Colon (tissue), 2 donors: ENCODE results near the gene EML5.

Experiments
- FAIRE-seq: peaks from 2 replicates; lab custom pipeline; 2012; peaks lifted over from hg19 to GRCh38; lab: Jason Lieb, UNC
- donor health status: control.
- donor health status: control.

EML5 gene

GRCh38 chr14:88802596-88802995 lies 9.8 kb upstream of the EML5 start:
- FAIRE-seq: no peak

- no peak for FAIRE-seq
These were observed 6.8 kb upstream of the EML5 start for GRCh38 chr14:88799522-88799921.

- FAIRE-seq: no peak
These were observed 5.4 kb upstream of the EML5 start for GRCh38 chr14:88798156-88798555.

GRCh38 chr14:88793259-88793625 lies 489 bp upstream of the EML5 start:
- no peak for FAIRE-seq

- FAIRE-seq: no peak
These were observed 902 bp downstream of the EML5 start for GRCh38 chr14:88791629-88792472.

GRCh38 chr14:88791252-88791621 lies 1.5 kb downstream of the EML5 start:
- FAIRE-seq: no peak

- FAIRE-seq: no peak
These were observed 2.1 kb downstream of the EML5 start for GRCh38 chr14:88790501-88791251.

- peak; percentile 53 for FAIRE-seq
These were observed 3.2 kb downstream of the EML5 start for GRCh38 chr14:88789573-88789972.

- no peak for FAIRE-seq
These were observed 6.0 kb downstream of the EML5 start for GRCh38 chr14:88786715-88787114.

- no peak for FAIRE-seq
These were observed 6.8 kb downstream of the EML5 start for GRCh38 chr14:88785911-88786310.

- no peak for FAIRE-seq
These were observed 17.2 kb downstream of the EML5 start for GRCh38 chr14:88775532-88775931.

GRCh38 chr14:88770736-88771135 lies 22.0 kb downstream of the EML5 start:
- no peak for FAIRE-seq

GRCh38 chr14:88765130-88765529 lies 27.6 kb downstream of the EML5 start:
- no peak for FAIRE-seq

GRCh38 chr14:88753873-88754272 lies 38.9 kb downstream of the EML5 start:
- no peak for FAIRE-seq

GRCh38 chr14:88750945-88751344 lies 41.8 kb downstream of the EML5 start:
- no peak for FAIRE-seq

- no peak for FAIRE-seq
These were observed 42.3 kb downstream of the EML5 start for GRCh38 chr14:88750413-88750812.

GRCh38 chr14:88749139-88749538 lies 43.6 kb downstream of the EML5 start:
- no peak for FAIRE-seq

- FAIRE-seq: no peak
These were observed 44.5 kb downstream of the EML5 start for GRCh38 chr14:88748288-88748687.

GRCh38 chr14:88746052-88746451 lies 46.7 kb downstream of the EML5 start:
- no peak for FAIRE-seq

- no peak for FAIRE-seq
These were observed 55.5 kb downstream of the EML5 start for GRCh38 chr14:88737245-88737644.

GRCh38 chr14:88733121-88733520 lies 59.6 kb downstream of the EML5 start:
- no peak for FAIRE-seq

GRCh38 chr14:88729159-88729558 lies 63.6 kb downstream of the EML5 start:
- FAIRE-seq: no peak

GRCh38 chr14:88727057-88727456 lies 65.7 kb downstream of the EML5 start:
- no peak for FAIRE-seq

- no peak for FAIRE-seq
These were observed 82.0 kb downstream of the EML5 start for GRCh38 chr14:88710709-88711108.
